ENCODE data around the gene HGF. TPM values are rescaled to one million over a fixed set of nuclear protein-coding genes. Genes with fewer than 3 reads are reported as not detected.
"Not testable (repeated sequence)": the region's sequence is repeated elsewhere in the genome, so short reads cannot be mapped to it uniquely, and the experiment has no call there.

Gene HGF
- total RNA-seq, 4 donors from 2014 or later: 1.2 to 2.2 (median 1.8) TPM

GRCh38 chr7:81725003-81725811 is 44.6 kb downstream of the HGF start:
- Histone ChIP-seq H3K4me1 (peaks cover 0 to 3% (median 0%) of the 10 kb centered on the region in 4 donors), H3K27ac (peak overlapping the region in 2 of 4 donors; percentile 1 to 11), H3K36me3 (no peaks in the 10 kb centered on the region), H3K27me3 (no peaks in the 10 kb centered on the region), H3K4me3 (no peak overlapping the region), H3K9me3 (no peaks in the 10 kb centered on the region)
- in situ Hi-C loops (cut with MboI; ENCODE audit: low pct_ligation_motif_present in 1 of 4, low pct_unique_long_range_greater_than_20kb in 1 of 4, low sequenced_read_pairs in 3 of 4) (no loop called here), intact Hi-C loops (cut with DNase I; ENCODE audit: low total_unique reads) (no loop called here)
- no peak for TF ChIP-seq POLR2A (IDR thresholded peaks at IDR 0.05)
- TF ChIP-seq EP300 (IDR thresholded peaks at IDR 0.05; ENCODE audit: low read depth): no peak
- TF ChIP-seq CTCF (IDR thresholded peaks at IDR 0.05): no peak
- no peak for TF ChIP-seq POLR2AphosphoS5 (IDR thresholded peaks at IDR 0.05)
- no peak for DNase-seq
- WGBS, 2 donors (ENCODE audit: low coverage in 1 of 2): 64 to 80% methylated on average over 2 of the region's 2 CpGs

DNA sequence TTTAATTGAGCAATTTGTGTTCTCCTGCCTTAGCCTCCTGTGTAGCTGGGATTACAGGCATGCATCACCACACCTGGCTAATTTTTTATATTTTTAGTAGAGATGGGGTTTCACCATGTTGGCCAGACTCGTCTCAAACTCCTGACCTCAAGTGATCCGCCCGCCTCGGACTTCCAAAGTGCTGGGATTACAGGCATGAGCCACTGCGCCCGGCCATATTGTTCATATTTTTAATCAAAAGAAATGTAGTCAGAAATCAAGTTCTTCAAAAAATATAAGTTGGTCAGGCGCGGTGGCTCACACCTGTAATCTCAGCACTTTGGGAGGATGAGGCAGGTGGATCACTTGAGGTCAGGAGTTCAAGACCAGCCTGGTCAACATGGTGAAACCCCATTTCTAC is 47.6 kb downstream of the HGF start:
- H3K9me3 ChIP-seq; intact Hi-C loops (cut with DNase I; ENCODE audit: low total_unique reads); H3K27ac ChIP-seq; H3K4me1 ChIP-seq; H3K36me3 ChIP-seq; DNase-seq; in situ Hi-C loops (cut with MboI; ENCODE audit: low pct_ligation_motif_present in 1 of 4, low pct_unique_long_range_greater_than_20kb in 1 of 4, low sequenced_read_pairs in 3 of 4); H3K4me3 ChIP-seq; H3K27me3 ChIP-seq: not testable (repeated sequence)
- 80 to 89% methylated on average over 6 to 8 of the region's 8 CpGs for WGBS, 2 donors (ENCODE audit: low coverage in 1 of 2)

GRCh38 chr7:81721437-81721836 is 48.4 kb downstream of the HGF start:
- no peak for DNase-seq
- H3K27me3 ChIP-seq: no peaks in the 10 kb centered on the region
- intact Hi-C loops (cut with DNase I; ENCODE audit: low total_unique reads) (no loop called here), in situ Hi-C loops (cut with MboI; ENCODE audit: low pct_ligation_motif_present in 1 of 4, low pct_unique_long_range_greater_than_20kb in 1 of 4, low sequenced_read_pairs in 3 of 4) (no loop called here)
- H3K9me3 ChIP-seq: no peaks in the 10 kb centered on the region
- TF ChIP-seq POLR2A (IDR thresholded peaks at IDR 0.05): no peak
- TF ChIP-seq POLR2AphosphoS5 (IDR thresholded peaks at IDR 0.05): no peak
- TF ChIP-seq EP300 (IDR thresholded peaks at IDR 0.05; ENCODE audit: low read depth): no peak
- TF ChIP-seq CTCF (IDR thresholded peaks at IDR 0.05): no peak
- 55% methylated on average over 2 of the region's 2 CpGs for WGBS, 2 donors (ENCODE audit: low coverage in 1 of 2)
- H3K4me3 ChIP-seq: no peak overlapping the region
- H3K4me1 ChIP-seq: peaks cover 0 to 3% (median 0%) of the 10 kb centered on the region in 4 donors
- H3K36me3 ChIP-seq: no peaks in the 10 kb centered on the region
- no peak overlapping the region for H3K27ac ChIP-seq

DNA sequence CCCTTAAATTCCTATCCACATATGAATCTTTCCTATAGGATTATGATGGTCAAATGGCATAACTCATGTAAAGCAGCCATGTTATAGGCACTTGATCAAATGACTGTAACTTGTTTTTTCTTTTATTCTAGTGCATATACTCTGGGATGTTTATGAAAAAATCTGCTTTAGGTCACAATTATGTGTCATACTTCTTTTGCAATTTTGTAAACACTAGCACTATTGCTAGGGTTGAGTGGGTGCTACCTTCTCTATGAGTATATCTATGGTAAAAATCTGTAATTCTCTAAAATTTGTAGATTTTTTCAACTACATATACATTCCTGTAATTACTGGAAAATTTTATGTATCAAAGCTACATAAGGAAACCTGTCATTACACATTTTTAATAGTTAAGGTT is 50.0 kb downstream of the HGF start:
- in situ Hi-C loops (cut with MboI; ENCODE audit: low pct_ligation_motif_present in 1 of 4, low pct_unique_long_range_greater_than_20kb in 1 of 4, low sequenced_read_pairs in 3 of 4): no loop called here
- no peak overlapping the region for H3K27ac ChIP-seq
- DNase-seq: no peak
- intact Hi-C loops (cut with DNase I; ENCODE audit: low total_unique reads): no loop called here
- no peaks in the 10 kb centered on the region for H3K36me3 ChIP-seq
- TF ChIP-seq EP300 (IDR thresholded peaks at IDR 0.05; ENCODE audit: low read depth) (no peak), POLR2A (IDR thresholded peaks at IDR 0.05) (no peak), CTCF (IDR thresholded peaks at IDR 0.05) (no peak), POLR2AphosphoS5 (IDR thresholded peaks at IDR 0.05) (no peak)
- no peaks in the 10 kb centered on the region for H3K27me3 ChIP-seq
- H3K9me3 ChIP-seq: no peaks in the 10 kb centered on the region
- no peak overlapping the region for H3K4me3 ChIP-seq
- no peaks in the 10 kb centered on the region for H3K4me1 ChIP-seq
